Measurements from ENCODE around the gene LRMDA.

Gene LRMDA

GRCh38 chr10:75477680-75478079 lies 46.3 kb downstream of the LRMDA start:
- no peak for DNase-seq

DNA sequence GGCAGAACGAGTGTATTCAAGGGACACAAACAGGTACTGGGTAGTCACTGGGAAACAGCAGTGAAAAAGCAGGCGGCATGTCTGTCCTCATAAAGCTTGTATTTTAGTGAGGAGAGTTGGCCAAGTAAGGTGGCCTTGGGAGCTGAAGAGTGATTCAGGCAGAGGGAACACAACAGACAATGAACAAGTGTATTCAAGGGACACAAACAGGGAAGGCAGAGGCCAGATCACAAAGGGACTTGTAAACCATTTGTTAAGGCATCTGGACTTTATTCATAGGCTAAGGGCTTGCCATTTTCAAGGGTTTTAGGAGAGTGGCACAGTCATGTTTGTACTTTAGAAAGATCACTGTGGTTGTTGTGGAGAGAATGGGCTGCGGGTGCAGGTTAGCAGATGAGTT lies 49.0 kb downstream of the LRMDA start:
- no peak for DNase-seq

DNA sequence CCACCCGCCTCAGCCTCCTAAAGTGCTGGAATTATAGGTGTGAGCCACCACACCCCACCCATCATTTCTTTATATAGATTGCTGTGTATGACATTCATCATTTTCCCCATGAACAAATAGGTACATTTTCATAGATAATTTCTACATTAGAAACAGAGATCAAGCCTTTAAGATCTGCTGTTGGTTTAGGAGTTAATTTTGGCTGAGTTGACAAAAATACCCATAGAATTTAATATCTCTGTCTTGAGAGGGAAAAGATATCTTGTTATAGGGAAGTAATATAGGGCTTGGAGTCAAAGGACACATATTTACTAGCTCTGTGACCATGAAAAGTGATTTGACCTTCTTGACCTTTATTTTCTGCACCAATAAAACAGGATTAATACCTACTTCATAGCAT lies 51.8 kb downstream of the LRMDA start:
- DNase-seq, result no peak

- no peak for DNase-seq
Observed at GRCh38 chr10:75484717-75485116, 53.3 kb downstream of the LRMDA start.

- no peak for DNase-seq
Observed at GRCh38 chr10:75486591-75486990, 55.2 kb downstream of the LRMDA start.

DNA sequence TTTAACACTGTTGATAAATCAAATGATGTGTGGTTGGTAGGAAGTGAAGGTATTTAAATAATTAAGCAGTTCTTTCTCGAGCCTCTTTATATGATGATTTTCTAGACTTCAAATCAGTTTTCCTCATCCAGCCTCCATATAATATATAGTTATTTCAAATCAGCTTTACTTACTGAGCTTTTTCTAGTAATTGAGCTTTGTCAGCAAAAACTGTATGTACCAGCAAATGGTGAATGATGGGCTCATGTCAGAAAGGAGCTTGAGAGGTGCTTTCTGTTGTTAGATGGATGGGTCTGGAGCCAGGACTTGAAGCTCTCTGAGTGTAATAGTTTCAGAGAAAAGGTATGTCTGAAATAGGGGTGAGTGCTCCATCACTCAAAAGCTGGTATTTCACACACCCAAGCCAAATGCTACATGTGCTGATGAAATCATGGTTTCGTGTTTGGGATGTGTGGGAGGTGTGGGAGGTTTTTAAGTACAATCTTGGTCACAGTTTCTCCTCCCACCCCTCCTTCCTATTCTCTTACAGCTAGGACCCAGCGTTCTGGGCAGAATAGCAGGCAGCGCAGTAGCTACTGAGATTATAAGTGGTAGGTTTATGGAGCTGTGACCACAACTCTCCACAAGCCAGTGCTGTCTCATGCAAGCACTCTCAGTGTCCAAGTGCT lies 55.8 kb downstream of the LRMDA start:
- DNase-seq, result no peak

GRCh38 chr10:75487755-75488125 lies 56.3 kb downstream of the LRMDA start:
- no peak for DNase-seq

DNA sequence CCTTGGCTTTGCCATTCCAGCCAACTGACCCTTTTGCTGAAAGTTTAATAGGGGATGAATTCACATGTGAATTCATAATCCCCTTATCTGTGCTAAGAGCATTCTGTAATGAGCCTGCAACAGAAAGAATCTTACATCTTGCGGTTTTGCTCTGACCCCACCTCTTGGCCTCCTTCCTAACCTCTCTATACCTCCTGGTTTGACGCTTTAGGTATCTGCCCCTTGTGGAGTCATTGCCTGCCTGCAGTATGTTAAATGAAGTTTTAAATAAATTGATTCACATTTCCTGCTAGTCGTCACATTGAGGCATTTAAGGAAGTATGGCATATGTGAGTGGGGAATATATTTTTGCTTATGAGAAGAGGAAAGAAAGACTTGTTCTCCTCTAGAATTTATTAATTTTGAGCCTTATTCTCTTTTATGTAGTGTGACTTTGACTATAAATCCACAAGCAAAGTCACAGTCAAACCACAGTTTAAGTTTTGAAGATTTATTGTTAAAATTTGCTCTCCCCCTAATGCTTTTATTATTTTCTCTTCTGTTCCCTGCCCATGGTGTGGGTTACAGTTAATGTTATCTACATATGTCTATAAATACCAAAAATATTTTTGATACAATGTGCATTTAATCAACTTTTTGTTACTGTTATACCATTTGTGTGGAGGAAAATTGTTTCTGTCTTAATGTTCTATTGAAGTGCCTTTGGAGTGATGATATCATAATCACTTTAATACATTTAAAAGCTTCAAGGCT lies 60.9 kb downstream of the LRMDA start:
- no peak for DNase-seq

DNA sequence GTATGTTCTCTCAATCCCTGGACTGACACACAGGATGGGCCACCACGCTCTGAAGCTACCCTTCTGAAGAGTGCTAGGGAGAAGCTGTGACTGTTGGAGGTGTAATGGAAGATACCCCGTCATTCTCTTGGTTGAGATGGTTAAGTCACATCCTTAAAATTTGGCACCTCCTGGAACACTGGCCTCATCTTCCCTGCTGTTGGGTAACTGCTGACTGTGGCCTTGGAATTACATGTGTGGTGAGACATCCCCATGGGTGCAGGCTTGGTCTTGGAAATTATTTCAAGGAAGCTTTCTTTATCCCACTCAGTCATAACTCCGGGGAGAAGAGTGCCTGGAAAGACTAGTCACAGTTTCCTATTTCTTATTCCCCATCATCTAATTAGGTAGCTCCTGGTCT lies 62.0 kb downstream of the LRMDA start:
- no peak for DNase-seq

DNA sequence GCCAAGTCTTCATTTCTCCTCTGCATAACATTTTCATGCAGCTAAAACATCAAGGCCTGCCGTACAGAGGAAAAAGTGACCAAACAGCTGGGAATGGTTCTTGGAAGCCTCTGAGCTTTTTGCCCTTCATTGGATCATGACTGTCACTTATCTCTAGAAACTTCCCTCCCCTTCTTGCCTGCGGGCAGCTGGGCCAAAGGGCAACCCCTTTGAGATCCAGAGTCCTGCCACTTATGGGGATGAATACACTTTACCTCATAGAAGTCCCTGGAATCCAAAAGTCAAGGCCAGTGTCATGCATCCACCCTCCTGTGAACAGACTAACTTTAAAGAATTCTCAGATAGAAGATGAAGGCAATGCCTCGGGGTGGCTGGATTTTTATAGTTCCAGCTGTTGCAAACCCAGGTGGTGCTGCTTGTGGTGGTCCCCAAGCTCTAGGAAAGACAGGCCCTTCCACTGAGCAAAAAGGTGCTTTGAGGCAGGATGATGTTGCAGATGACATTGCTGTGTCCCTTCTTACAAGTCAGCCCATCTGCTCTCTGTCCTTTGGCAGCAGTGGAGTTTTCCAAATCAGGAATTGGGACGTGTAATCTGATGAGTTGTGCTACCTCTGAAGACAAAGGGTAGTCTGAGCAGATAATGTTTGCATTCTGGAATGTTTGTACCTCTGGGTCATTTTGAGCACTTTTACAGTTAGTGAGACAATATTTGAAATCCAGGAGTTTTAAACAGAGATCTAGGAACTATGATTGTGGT lies 64.2 kb downstream of the LRMDA start:
- DNase-seq, result no peak

GRCh38 chr10:75496191-75496567 lies 64.8 kb downstream of the LRMDA start:
- no peak for DNase-seq

- DNase-seq, result no peak
Observed at GRCh38 chr10:75497997-75498883, 66.8 kb downstream of the LRMDA start.

DNA sequence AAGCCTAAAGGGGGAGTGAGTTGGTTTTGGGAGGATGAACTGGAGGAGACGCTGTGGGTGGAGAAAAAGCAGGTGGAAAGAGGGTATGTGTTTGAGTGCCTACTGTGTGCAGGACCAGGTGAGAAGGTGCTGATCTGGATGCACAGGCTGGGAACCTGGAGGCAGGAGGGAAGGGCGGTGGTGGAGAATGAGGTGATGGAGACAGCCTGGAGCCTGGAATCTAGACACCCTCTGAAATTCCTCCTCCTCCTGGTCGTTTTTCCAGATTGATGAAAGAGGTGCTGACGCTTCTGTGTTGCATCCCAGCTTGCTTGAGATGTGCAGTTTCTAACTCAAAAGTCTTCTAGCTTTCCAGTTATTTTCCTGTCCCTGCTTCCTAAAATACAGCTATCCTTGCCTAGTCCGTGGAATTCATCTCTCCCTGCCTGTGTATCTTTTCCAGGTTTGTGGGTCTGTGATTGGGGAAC lies 67.5 kb downstream of the LRMDA start:
- DNase-seq, result no peak

GRCh38 chr10:75499556-75500160 lies 68.2 kb downstream of the LRMDA start:
- DNase-seq, result no peak

DNA sequence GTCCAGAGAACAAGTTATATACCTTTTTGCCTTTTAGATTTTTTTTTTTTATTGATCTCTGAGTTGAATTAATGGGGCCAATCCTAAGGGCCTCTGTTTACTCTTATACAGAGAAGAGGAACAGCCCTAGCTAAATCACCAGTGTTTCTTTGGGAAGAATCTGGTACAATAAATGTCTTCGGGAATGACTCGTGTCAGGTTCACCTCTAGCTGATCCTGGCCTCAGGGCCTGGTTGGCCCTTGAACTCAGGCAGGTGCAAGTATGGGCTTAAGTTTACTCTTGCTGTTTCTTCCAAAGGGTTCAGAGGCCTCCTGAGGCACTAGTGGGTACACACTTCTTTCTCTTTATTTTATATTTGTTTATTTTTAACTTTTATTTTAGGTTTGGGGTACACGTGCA lies 71.0 kb downstream of the LRMDA start:
- no peak for DNase-seq

DNA sequence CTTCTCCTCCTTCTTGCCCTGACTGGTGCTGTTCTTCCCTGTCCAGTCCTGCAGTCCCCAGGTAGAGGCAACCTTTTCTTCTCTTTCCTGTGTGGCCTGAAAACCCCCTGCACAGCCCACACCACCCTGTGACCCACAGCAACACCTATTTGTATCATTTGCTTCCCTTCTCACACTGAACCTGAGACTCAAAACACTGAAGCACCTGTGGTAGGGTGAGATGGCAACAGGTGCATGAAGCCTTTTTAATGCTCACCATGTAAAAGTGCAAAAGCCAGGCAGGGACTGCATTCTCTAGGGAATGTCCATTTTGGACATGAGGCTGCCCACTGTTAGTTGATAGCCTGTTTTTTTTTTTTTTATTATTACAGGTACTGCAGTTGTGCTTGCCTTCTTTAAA lies 71.4 kb downstream of the LRMDA start:
- DNase-seq, result no peak

DNA sequence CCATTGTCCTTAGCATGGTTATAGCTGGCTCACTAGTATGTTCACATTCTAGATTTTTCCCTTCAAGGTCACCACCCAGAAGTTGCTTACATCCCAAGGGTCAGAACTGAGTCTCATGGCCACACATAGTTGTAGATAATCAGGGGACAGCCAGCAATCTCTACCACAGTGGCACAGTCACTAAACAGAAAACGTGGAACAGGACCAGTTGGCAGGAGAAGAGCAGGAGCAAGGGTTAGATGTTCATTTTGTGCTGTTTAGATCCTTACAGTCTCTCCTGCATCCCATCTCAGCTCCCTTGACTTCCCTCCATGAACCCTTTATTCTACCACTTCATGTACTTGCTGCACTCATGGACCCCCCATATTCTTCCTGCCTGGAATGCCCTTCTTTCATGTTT lies 73.9 kb downstream of the LRMDA start:
- DNase-seq, result no peak

DNA sequence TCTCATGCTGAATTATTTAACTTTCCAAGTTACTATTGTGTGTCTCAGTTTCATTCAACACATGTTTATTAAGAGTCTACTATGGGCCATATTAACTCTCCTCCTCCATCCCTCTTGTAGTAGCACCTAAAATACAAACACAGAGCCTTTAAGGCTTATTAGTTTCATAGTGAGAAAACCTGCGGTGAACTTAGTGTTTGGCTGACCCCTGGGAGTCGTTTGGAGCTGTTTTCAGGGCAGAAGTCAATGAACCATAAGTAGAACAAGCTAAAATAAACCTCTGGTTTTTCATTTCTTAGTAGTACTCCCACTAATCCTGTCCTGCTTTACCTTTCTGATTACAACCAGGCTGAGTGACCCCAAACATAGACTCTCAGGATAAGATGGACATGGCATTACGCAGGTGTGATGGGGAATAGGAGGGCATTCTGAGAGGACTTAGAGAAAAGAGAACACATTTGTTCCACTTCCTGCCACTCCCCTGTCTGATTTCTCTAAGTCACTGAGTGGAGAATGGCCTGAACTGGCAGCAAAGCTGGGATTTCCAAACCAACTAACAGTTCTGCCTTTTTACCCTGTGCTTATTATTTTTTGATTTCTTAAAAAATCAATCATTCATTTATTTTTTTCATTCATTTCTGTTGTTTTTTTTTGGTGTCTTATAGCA lies 74.5 kb downstream of the LRMDA start:
- DNase-seq, result no peak

- DNase-seq, result no peak
Observed at GRCh38 chr10:75506930-75507329, 75.5 kb downstream of the LRMDA start.

DNA sequence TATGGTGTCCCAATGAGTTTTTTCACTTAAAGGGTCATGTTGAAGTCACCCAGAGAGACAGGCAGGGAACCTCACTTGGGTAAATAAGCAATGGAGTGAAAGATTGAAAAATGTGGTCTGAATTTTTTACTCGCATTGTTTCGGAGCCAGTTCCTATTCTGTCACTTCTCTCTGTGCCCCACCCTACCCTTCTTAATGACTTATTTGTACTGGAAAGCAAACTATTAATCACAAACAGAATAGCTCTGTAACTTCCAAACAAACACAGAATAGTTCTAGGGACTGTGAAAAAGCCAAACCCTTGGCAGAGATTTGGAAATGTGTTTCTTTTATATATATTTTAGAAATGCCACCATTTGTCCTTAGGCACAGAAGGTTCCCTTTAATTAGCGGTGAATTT lies 76.0 kb downstream of the LRMDA start:
- no peak for DNase-seq

DNA sequence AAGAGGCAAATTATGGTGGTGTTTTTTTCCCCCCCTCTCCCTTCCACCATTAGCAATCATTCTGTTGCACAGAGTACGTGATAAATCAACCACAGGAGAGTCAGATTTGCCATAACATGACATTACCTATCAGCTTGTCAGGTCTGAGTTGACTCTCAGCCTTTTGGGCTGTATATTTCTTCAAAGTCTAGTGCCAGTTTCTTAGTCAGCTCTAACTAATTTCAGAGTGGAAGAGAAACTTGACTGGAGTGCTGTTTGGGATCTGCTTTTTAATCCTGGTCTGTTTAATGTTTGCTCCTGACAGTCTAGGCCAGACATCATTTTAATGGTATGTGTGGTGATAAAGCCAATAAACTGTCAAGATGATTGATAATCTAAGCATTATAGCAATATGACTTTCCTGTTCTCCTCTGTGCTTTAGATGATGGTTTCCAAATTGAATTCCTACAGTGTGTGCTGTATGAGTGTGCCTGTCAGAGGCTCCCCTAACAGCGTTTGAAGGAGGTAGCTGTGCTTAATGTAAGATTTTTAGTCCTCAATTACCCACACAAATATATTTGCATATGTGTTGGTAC lies 76.9 kb downstream of the LRMDA start:
- no peak for DNase-seq
